Measurements from ENCODE around the gene FCN1. TPM values are rescaled to one million over a fixed set of nuclear protein-coding genes. Genes with fewer than 3 reads are reported as not detected.

The FCN1 gene
- total RNA-seq, 4 donors from 2014 or later: 0.41 to 13.8 TPM; not detected in 2

- Histone ChIP-seq H3K27ac (no peak overlapping the region), H3K36me3 (no peaks in the 10 kb centered on the region), H3K9me3 (no peaks in the 10 kb centered on the region), H3K4me3 (no peak overlapping the region), H3K4me1 (no peaks in the 10 kb centered on the region), H3K27me3 (no peaks in the 10 kb centered on the region)
- intact Hi-C loops (cut with DNase I; ENCODE audit: low total_unique reads) (loop anchor here (5.0 kb wide), 1 partner anchor 956 kb away; no protein-coding TSS in a partner anchor), in situ Hi-C loops (cut with MboI; ENCODE audit: low pct_ligation_motif_present in 1 of 4, low pct_unique_long_range_greater_than_20kb in 1 of 4, low sequenced_read_pairs in 3 of 4) (no loop called here)
- WGBS, 2 donors (ENCODE audit: low coverage in 1 of 2): 91% methylated on average over 10 of the region's 11 CpGs; no CpG with 5 or more reads in 1 of the 2 donors
- TF ChIP-seq EP300 (IDR thresholded peaks at IDR 0.05; ENCODE audit: low read depth) (no peak), POLR2AphosphoS5 (IDR thresholded peaks at IDR 0.05) (no peak), POLR2A (IDR thresholded peaks at IDR 0.05) (no peak)
- TF ChIP-seq, protein P1, sequence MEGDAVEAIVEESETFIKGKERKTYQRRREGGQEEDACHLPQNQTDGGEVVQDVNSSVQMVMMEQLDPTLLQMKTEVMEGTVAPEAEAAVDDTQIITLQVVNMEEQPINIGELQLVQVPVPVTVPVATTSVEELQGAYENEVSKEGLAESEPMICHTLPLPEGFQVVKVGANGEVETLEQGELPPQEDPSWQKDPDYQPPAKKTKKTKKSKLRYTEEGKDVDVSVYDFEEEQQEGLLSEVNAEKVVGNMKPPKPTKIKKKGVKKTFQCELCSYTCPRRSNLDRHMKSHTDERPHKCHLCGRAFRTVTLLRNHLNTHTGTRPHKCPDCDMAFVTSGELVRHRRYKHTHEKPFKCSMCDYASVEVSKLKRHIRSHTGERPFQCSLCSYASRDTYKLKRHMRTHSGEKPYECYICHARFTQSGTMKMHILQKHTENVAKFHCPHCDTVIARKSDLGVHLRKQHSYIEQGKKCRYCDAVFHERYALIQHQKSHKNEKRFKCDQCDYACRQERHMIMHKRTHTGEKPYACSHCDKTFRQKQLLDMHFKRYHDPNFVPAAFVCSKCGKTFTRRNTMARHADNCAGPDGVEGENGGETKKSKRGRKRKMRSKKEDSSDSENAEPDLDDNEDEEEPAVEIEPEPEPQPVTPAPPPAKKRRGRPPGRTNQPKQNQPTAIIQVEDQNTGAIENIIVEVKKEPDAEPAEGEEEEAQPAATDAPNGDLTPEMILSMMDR (IDR thresholded peaks at IDR 0.05): no peak
- DNase-seq: no peak
These were observed 31.2 kb downstream of the FCN1 start for GRCh38 chr9:134886413-134886913.

DNA sequence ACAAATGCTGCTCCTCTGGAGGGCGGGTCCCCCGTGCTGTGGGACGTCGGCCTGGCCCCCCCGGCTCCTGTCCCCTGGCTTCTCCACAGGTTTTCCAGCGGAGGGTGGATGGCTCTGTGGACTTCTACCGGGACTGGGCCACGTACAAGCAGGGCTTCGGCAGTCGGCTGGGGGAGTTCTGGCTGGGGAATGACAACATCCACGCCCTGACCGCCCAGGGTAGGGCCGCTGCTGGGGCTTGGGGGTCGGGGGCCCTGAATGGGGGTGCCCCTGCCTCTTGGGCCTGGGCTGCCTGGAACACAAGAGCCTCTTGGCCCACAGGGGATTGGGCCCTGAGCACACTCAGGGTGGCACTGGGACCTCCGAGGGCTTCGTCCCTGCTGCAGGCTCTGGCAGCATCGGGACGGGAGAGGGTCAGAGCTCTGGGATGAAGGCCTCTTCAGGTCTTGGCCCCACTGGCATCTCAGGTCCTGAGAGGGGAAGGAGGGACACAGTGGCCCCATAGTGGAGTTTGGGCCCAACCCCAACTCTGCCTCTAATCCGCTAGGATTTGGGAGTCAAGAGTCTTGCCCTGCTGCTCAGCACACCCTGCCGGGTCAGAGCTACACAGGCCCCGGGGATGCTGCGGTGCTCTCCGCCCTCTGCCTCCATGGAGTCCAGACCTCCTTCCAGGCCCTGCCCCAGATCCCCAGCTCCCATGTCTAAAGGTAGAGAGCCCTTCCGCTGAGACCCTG, 31.9 kb downstream of the FCN1 start:
- Histone ChIP-seq H3K27ac (no peak overlapping the region), H3K27me3 (no peaks in the 10 kb centered on the region), H3K4me3 (no peak overlapping the region), H3K4me1 (no peaks in the 10 kb centered on the region), H3K9me3 (no peaks in the 10 kb centered on the region), H3K36me3 (no peaks in the 10 kb centered on the region)
- TF ChIP-seq, protein P1 (IDR thresholded peaks at IDR 0.05): no peak
- TF ChIP-seq EP300 (IDR thresholded peaks at IDR 0.05; ENCODE audit: low read depth): no peak
- no peak for TF ChIP-seq POLR2AphosphoS5 (IDR thresholded peaks at IDR 0.05)
- no peak for TF ChIP-seq POLR2A (IDR thresholded peaks at IDR 0.05)
- 92% methylated on average over 14 of the region's 24 CpGs; no CpG with 5 or more reads in 1 of the 2 donors for WGBS, 2 donors (ENCODE audit: low coverage in 1 of 2)
- intact Hi-C loops (cut with DNase I; ENCODE audit: low total_unique reads): loop anchor here (5.0 kb wide), 1 partner anchor 956 kb away; no protein-coding TSS in a partner anchor
- in situ Hi-C loops (cut with MboI; ENCODE audit: low pct_ligation_motif_present in 1 of 4, low pct_unique_long_range_greater_than_20kb in 1 of 4, low sequenced_read_pairs in 3 of 4): no loop called here
- DNase-seq: no peak

DNA sequence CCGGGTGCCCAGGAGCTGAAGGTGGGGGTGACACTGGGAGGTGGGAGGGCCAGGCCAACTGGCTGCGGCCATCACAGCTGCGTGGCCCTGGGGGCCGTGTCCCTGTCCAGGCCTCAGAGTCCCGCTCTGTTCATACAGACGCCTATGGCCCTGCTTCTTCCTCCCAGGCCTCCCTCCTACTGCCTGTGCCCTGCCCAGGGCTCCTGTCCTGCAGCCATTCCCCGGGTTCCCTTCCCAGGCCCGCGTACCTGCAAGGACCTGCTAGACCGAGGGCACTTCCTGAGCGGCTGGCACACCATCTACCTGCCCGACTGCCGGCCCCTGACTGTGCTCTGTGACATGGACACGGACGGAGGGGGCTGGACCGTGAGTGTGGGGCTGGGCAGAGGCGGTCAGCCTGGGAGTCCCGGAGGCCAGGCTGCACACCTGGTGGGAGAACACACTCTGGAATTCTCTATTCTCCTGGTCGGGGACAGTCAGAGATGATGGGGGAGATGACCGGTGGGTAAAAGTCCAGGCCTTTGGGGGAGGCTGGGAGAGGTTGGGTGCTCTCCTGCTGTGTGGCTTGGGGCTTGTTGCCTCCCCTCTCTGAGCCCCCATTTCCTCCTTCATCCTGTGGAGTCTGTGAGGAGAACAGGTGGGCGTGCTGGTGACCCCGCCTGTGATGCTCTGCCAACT, 32.6 kb downstream of the FCN1 start:
- TF ChIP-seq, protein P1 (IDR thresholded peaks at IDR 0.05): no peak
- TF ChIP-seq EP300 (IDR thresholded peaks at IDR 0.05; ENCODE audit: low read depth) (no peak), POLR2A (IDR thresholded peaks at IDR 0.05) (no peak)
- intact Hi-C loops (cut with DNase I; ENCODE audit: low total_unique reads) (loop anchor here (5.0 kb wide), 1 partner anchor 957 kb away; no protein-coding TSS in a partner anchor), in situ Hi-C loops (cut with MboI; ENCODE audit: low pct_ligation_motif_present in 1 of 4, low pct_unique_long_range_greater_than_20kb in 1 of 4, low sequenced_read_pairs in 3 of 4) (no loop called here)
- H3K4me1 ChIP-seq: no peaks in the 10 kb centered on the region
- no peak for DNase-seq
- H3K27ac ChIP-seq: no peak overlapping the region
- H3K36me3 ChIP-seq: no peaks in the 10 kb centered on the region
- H3K9me3 ChIP-seq: no peaks in the 10 kb centered on the region
- no peaks in the 10 kb centered on the region for H3K27me3 ChIP-seq
- H3K4me3 ChIP-seq: no peak overlapping the region
- WGBS, 2 donors (ENCODE audit: low coverage in 1 of 2): 88 to 100% methylated on average over 1 to 22 of the region's 22 CpGs

GRCh38 chr9:134884492-134884891, 33.2 kb downstream of the FCN1 start:
- DNase-seq: no peak
- no peak for TF ChIP-seq POLR2A (IDR thresholded peaks at IDR 0.05)
- no peak for TF ChIP-seq POLR2AphosphoS5 (IDR thresholded peaks at IDR 0.05)
- TF ChIP-seq EP300 (IDR thresholded peaks at IDR 0.05; ENCODE audit: low read depth): no peak
- TF ChIP-seq, protein P1 (IDR thresholded peaks at IDR 0.05): no peak
- Histone ChIP-seq H3K9me3 (no peaks in the 10 kb centered on the region), H3K27me3 (no peaks in the 10 kb centered on the region), H3K36me3 (no peaks in the 10 kb centered on the region), H3K4me3 (no peak overlapping the region), H3K4me1 (no peaks in the 10 kb centered on the region), H3K27ac (no peak overlapping the region)
- in situ Hi-C loops (cut with MboI; ENCODE audit: low pct_ligation_motif_present in 1 of 4, low pct_unique_long_range_greater_than_20kb in 1 of 4, low sequenced_read_pairs in 3 of 4) (no loop called here), intact Hi-C loops (cut with DNase I; ENCODE audit: low total_unique reads) (no loop called here)
- WGBS, 2 donors (ENCODE audit: low coverage in 1 of 2): 81 to 92% methylated on average over 2 to 8 of the region's 8 CpGs
